ENCODE measurements around the gene KCNK6. TPM values are rescaled to one million over a fixed set of nuclear protein-coding genes. Genes with fewer than 3 reads are reported as not detected.
A peak's percentile ranks its signal among the peaks of the same experiment; 100 is the strongest.
"Not testable (repeated sequence)": the region's sequence is repeated elsewhere in the genome, so short reads cannot be mapped to it uniquely, and the experiment has no call there.

Gene KCNK6
- total RNA-seq, 1 donor from 2014 or later: 1.4 TPM

- ATAC-seq (peak; percentile 36), DNase-seq (ENCODE audit: low spot score) (no peak)
Measured at GRCh38 chr19:38360839-38361631, 41.4 kb downstream of the KCNK6 start.

GRCh38 chr19:38361633-38362075 lies 42.0 kb downstream of the KCNK6 start:
- no peak for DNase-seq (ENCODE audit: low spot score)
- peak; percentile 73 for ATAC-seq

- DNase-seq (ENCODE audit: low spot score) (peak; percentile 63), ATAC-seq (peak; percentile 65)
Measured at GRCh38 chr19:38362076-38362945, 42.7 kb downstream of the KCNK6 start.

GRCh38 chr19:38362946-38363688 lies 43.5 kb downstream of the KCNK6 start:
- ATAC-seq; DNase-seq (ENCODE audit: low spot score): not testable (repeated sequence)

- ATAC-seq (no peak), DNase-seq (ENCODE audit: low spot score) (no peak)
Measured at GRCh38 chr19:38367041-38367440, 47.4 kb downstream of the KCNK6 start.

GRCh38 chr19:38369584-38369983 lies 49.9 kb downstream of the KCNK6 start:
- no peak for DNase-seq (ENCODE audit: low spot score)

GRCh38 chr19:38370299-38370698 lies 50.7 kb downstream of the KCNK6 start:
- ATAC-seq (no peak), DNase-seq (ENCODE audit: low spot score) (no peak)

More at GRCh38 chr19:38369584-38369983, 49.9 kb downstream of the KCNK6 start:
- no peak for ATAC-seq

GRCh38 chr19:38371081-38371480 lies 51.4 kb downstream of the KCNK6 start:
- DNase-seq (ENCODE audit: low spot score) (no peak), ATAC-seq (no peak)

GRCh38 chr19:38373907-38374331 lies 54.3 kb downstream of the KCNK6 start:
- ATAC-seq (no peak), DNase-seq (ENCODE audit: low spot score) (no peak)

GRCh38 chr19:38374332-38375097 lies 54.9 kb downstream of the KCNK6 start, which contains the start of gene PSMD8:
PSMD8 (plus strand) TSS chr19:38374571; CDS start chr19:38374602, 31 bp downstream.
- peak; percentile 99 for DNase-seq (ENCODE audit: low spot score)
- ATAC-seq: peak; percentile 98

- ATAC-seq: peak; percentile 3
- DNase-seq (ENCODE audit: low spot score): no peak
Measured at GRCh38 chr19:38375098-38375493, 55.5 kb downstream of the KCNK6 start.

- DNase-seq (ENCODE audit: low spot score) (no peak), ATAC-seq (no peak)
Measured at GRCh38 chr19:38375748-38376147, 56.1 kb downstream of the KCNK6 start.

- ATAC-seq: no peak
- DNase-seq (ENCODE audit: low spot score): no peak
Measured at GRCh38 chr19:38376576-38376975, 56.9 kb downstream of the KCNK6 start.

- no peak for DNase-seq (ENCODE audit: low spot score)
- ATAC-seq: no peak
Measured at GRCh38 chr19:38377052-38377451, 57.4 kb downstream of the KCNK6 start.

- no peak for DNase-seq (ENCODE audit: low spot score)
- ATAC-seq: no peak
Measured at GRCh38 chr19:38378866-38379265, 59.2 kb downstream of the KCNK6 start.

GRCh38 chr19:38381138-38381537 lies 61.5 kb downstream of the KCNK6 start:
- ATAC-seq (no peak), DNase-seq (ENCODE audit: low spot score) (no peak)

Data from left lobe of liver (tissue), 2 donors.